Esophagus mucosa (tissue), 1 donor: ENCODE data around the gene OR2H1. TPM values are rescaled to one million over a fixed set of nuclear protein-coding genes. Genes with fewer than 3 reads are reported as not detected.

Source experiments
- total RNA-seq: library from RNA; stranded (reverse); gene quantifications from one replicate; pipeline ENCODE4 v1.2.4, GENCODE V29; 2023
- donor health status: DM: yes; HTN: yes; CAD: no.

OR2H1 gene
- total RNA-seq, 1 donor from 2014 or later = not detected

Other genes starting within 250 kb of the OR2H1 start
- gene OR14J1, start 155.5 kb upstream of the OR2H1 start, total RNA-seq = not detected
- gene OR5V1, start 88.3 kb upstream of the OR2H1 start, total RNA-seq = not detected
- gene OR12D3, start 81.9 kb upstream of the OR2H1 start, total RNA-seq = not detected
- gene OR12D2, start 61.5 kb upstream of the OR2H1 start, total RNA-seq = not detected
- gene OR12D1, start 42.2 kb upstream of the OR2H1 start, total RNA-seq = not detected
- not detected for gene OR10C1, start 17.8 kb upstream of the OR2H1 start, total RNA-seq
- gene OR11A1, start 84 bp upstream of the OR2H1 start, total RNA-seq = not detected
- gene MAS1L, start 30.8 kb downstream of the OR2H1 start, total RNA-seq = not detected
- 1.00 TPM for gene UBD, start 102.6 kb downstream of the OR2H1 start, total RNA-seq
- gene OR2H2, start 128.0 kb downstream of the OR2H1 start, total RNA-seq = not detected
- gene GABBR1, start 176.0 kb downstream of the OR2H1 start, total RNA-seq = 7.7 TPM
- not detected for gene MOG, start 199.9 kb downstream of the OR2H1 start, total RNA-seq
- gene ZFP57, start 224.0 kb downstream of the OR2H1 start, total RNA-seq = 2.1 TPM